Stomach (tissue), 9 donors: ENCODE results near the gene NUBPL. TPM values are rescaled to one million over a fixed set of nuclear protein-coding genes. Genes with fewer than 3 reads are reported as not detected.

Source experiments
- DNase-seq, 2 donors: peaks; one replicate each; pipeline versions ENCODE4 v3.0.0 to v3.0.0-alpha.2; 2013 to 2019
- H3K27ac ChIP-seq, 5 donors: fragments of 200-600 bp in 4 of 5; sonication (generic) in 4 of 5; one replicate each; pipeline ENCODE4 v1.5.1; 2013 to 2019; ENCODE audit warnings: mild to moderate bottlenecking in 1 of 5, moderate library complexity in 1 of 5
- H3K27me3 ChIP-seq, 3 donors: fragments of 200-600 bp; sonication (generic); one replicate each; pipeline ENCODE4 v1.5.1; 2017 to 2019; ENCODE audit warnings: mixed run types in 1 of 3
- H3K36me3 ChIP-seq, 4 donors: fragments of 200-600 bp; sonication (generic); 1 replicate in 3 of 4; 2 replicates in 1 of 4; pipeline ENCODE4 v1.5.1; 2016 to 2019
- H3K4me1 ChIP-seq, 4 donors: fragments of 200-600 bp; sonication (generic); one replicate each; pipeline ENCODE4 v1.5.1; 2016 to 2019
- H3K4me3 ChIP-seq, 4 donors: fragments of 200-600 bp; sonication (generic) in 3 of 4; one replicate each; pipeline ENCODE4 v1.5.1; 2016 to 2019; ENCODE audit warnings: mild to moderate bottlenecking in 1 of 4
- H3K9me3 ChIP-seq, 4 donors: fragments of 200-600 bp; sonication (generic); one replicate each; pipeline ENCODE4 v1.5.1; 2016 to 2019
- CTCF ChIP-seq, 7 experiments: fragments of 450-650 bp in 4 of 7; fragments of 200-600 bp in 3 of 7; sonication (generic) in 3 of 7; IDR thresholded peaks; one replicate each; pipeline ENCODE4 v1.5.1; 2016 to 2019; ENCODE audit warnings: antibody characterized with exemption in 7 of 7, control low read depth in 2 of 7, mild to moderate bottlenecking in 1 of 7
- EP300 ChIP-seq: sonication (generic); formaldehyde crosslinking; IDR thresholded peaks from one replicate; pipeline ENCODE4 v1.6.1; 2017; ENCODE audit warnings: antibody characterized with exemption
- POLR2A ChIP-seq, 4 donors: fragments of 450-650 bp; IDR thresholded peaks; one replicate each; pipeline ENCODE4 v1.6.1; 2016; ENCODE audit warnings: antibody characterized with exemption in 4 of 4, control low read depth in 2 of 4, mild to moderate bottlenecking in 1 of 4, moderate library complexity in 1 of 4
- POLR2AphosphoS5 ChIP-seq, 3 donors: sonication (generic); formaldehyde crosslinking; IDR thresholded peaks; one replicate each; pipeline ENCODE4 v1.6.1; 2016; ENCODE audit warnings: antibody characterized with exemption in 3 of 3
- WGBS, 5 donors: extraction: QIAGEN DNeasy Blood & Tissue Kit in 3 of 5; methylation state at CpG; one replicate each; pipeline versions ENCODE4 v1.1.5 to v1.1.7; 2013 to 2018; 5-methylcytosine and 5-hydroxymethylcytosine counted together
- intact Hi-C: fragments of 100-400 bp; cut with DNase I; formaldehyde crosslinking; loops from one replicate; pipeline ENCODE4 v1.15.1; 2023; ENCODE audit warnings: low total_unique reads
- polyA plus RNA-seq, 3 donors: library from polyadenylated mRNA; stranded (reverse); fragments of 200-250 nt; gene quantifications; one replicate each; pipeline ENCODE4 v1.2.3, GENCODE V29; 2013
- total RNA-seq, 5 donors: library from RNA; depleted of rRNA; stranded (reverse); fragments of >200 nt; gene quantifications; one replicate each; pipeline versions ENCODE4 v1.1.0 to v1.2.3, GENCODE V29; 2014 to 2016
- donor health status: healthy with polysubstance abuse.
- donor health status: Bipolar disorder and iron deficiency.
- donor health status: healthy.

Gene NUBPL
- total and polyA plus RNA-seq, 8 donors: 0.58 to 25.7 (median 5.0) TPM

- Histone ChIP-seq H3K4me1 (peaks cover 0 to 18% (median 5%) of the 10 kb centered on the region in 4 donors), H3K36me3 (no peaks in the 10 kb centered on the region), H3K4me3 (no peak overlapping the region), H3K9me3 (no peaks in the 10 kb centered on the region), H3K27ac (no peak overlapping the region), H3K27me3 (no peaks in the 10 kb centered on the region)
- intact Hi-C loops: no loop called here
- TF ChIP-seq POLR2A (IDR thresholded peaks at IDR 0.05): no peak
- WGBS, 5 donors: 59 to 78% (median 67%) methylated on average over 7 of the region's 7 CpGs
- peak in 1 of 2 donors; percentile 12 for DNase-seq
These were observed 17.7 kb downstream of the NUBPL start for GRCh38 chr14:31578792-31579501.

DNA sequence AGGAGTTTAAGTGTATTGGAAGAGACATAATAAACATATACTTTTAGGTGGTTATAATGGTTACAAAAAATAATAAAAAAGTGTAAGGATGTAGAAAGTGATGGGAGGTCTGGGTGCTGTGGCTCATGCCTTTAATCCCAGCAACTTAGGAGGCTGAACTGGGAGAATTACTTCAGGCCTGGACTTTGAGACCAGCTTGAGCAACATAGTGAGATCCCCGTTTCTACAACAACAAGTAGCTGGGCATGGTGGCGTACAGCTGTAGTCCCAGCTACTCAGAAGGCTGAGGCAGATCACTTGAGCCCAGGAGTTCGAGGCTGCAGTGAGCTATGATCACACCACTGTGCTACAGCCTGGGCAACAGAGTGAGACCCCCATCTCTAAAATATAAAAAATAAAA, 19.0 kb downstream of the NUBPL start:
- no peak for DNase-seq
- no peak for TF ChIP-seq EP300
- no peak for TF ChIP-seq CTCF (IDR thresholded peaks at IDR 0.05)
- no peak for TF ChIP-seq POLR2A (IDR thresholded peaks at IDR 0.05)
- no peak for TF ChIP-seq POLR2AphosphoS5 (IDR thresholded peaks at IDR 0.05)
- Histone ChIP-seq H3K27me3 (no peaks in the 10 kb centered on the region), H3K9me3 (no peaks in the 10 kb centered on the region), H3K4me3 (no peak overlapping the region), H3K36me3 (no peaks in the 10 kb centered on the region), H3K27ac (no peak overlapping the region), H3K4me1 (peaks cover 0 to 18% (median 5%) of the 10 kb centered on the region in 4 donors)
- intact Hi-C loops: no loop called here
- 89 to 99% (median 94%) methylated on average over 3 of the region's 3 CpGs for WGBS, 5 donors

GRCh38 chr14:31582286-31582691, 21.1 kb downstream of the NUBPL start:
- intact Hi-C loops: no loop called here

GRCh38 chr14:31582836-31583452, 21.7 kb downstream of the NUBPL start:
- Histone ChIP-seq H3K9me3 (no peaks in the 10 kb centered on the region), H3K4me1 (peaks cover 0 to 18% (median 5%) of the 10 kb centered on the region in 4 donors), H3K27ac (peak overlapping the region in 1 of 5 donors; percentile 14), H3K27me3 (no peaks in the 10 kb centered on the region), H3K4me3 (no peak overlapping the region), H3K36me3 (no peaks in the 10 kb centered on the region)
- intact Hi-C loops: no loop called here
- WGBS, 5 donors: 45 to 67% (median 62%) methylated on average over 3 of the region's 3 CpGs
- DNase-seq: peak in 1 of 2 donors; percentile 8
- TF ChIP-seq CTCF (IDR thresholded peaks at IDR 0.05): no peak

More at GRCh38 chr14:31582286-31582691, 21.1 kb downstream of the NUBPL start:
- Histone ChIP-seq H3K27ac (peak overlapping the region in 1 of 5 donors; percentile 14), H3K4me3 (no peak overlapping the region), H3K27me3 (no peaks in the 10 kb centered on the region), H3K9me3 (no peaks in the 10 kb centered on the region), H3K36me3 (no peaks in the 10 kb centered on the region), H3K4me1 (peaks cover 0 to 18% (median 5%) of the 10 kb centered on the region in 4 donors)
- DNase-seq: peak in 1 of 2 donors; percentile 57
- TF ChIP-seq POLR2A (IDR thresholded peaks at IDR 0.05): no peak
- no peak for TF ChIP-seq CTCF (IDR thresholded peaks at IDR 0.05)
- no peak for TF ChIP-seq EP300
- TF ChIP-seq POLR2AphosphoS5 (IDR thresholded peaks at IDR 0.05): no peak
- WGBS, 5 donors: 41 to 63% (median 53%) methylated on average over 1 of the region's 1 CpG

- intact Hi-C loops: no loop called here
- no peaks in the 10 kb centered on the region for H3K36me3 ChIP-seq
- H3K4me3 ChIP-seq: no peak overlapping the region
- DNase-seq: no peak
- no peaks in the 10 kb centered on the region for H3K4me1 ChIP-seq
- no peak for TF ChIP-seq POLR2AphosphoS5 (IDR thresholded peaks at IDR 0.05)
- no peak for TF ChIP-seq EP300
- TF ChIP-seq POLR2A (IDR thresholded peaks at IDR 0.05): no peak
- no peak for TF ChIP-seq CTCF (IDR thresholded peaks at IDR 0.05)
- H3K27ac ChIP-seq: no peak overlapping the region
- WGBS, 5 donors: 74 to 81% (median 76%) methylated on average over 2 of the region's 2 CpGs
- H3K9me3 ChIP-seq: no peaks in the 10 kb centered on the region
- no peaks in the 10 kb centered on the region for H3K27me3 ChIP-seq
These were observed 29.0 kb downstream of the NUBPL start for GRCh38 chr14:31590206-31590605.
